DMS79 (cell line): ENCODE results near the gene EIF2AK2.
"Not testable (repeated sequence)": the region's sequence is repeated elsewhere in the genome, so short reads cannot be mapped to it uniquely, and the experiment has no call there.

Experiments
- DNase-seq: peaks from one replicate; lab custom pipeline; 2025; lab: John Stamatoyannopoulos, UW

EIF2AK2 gene

DNA sequence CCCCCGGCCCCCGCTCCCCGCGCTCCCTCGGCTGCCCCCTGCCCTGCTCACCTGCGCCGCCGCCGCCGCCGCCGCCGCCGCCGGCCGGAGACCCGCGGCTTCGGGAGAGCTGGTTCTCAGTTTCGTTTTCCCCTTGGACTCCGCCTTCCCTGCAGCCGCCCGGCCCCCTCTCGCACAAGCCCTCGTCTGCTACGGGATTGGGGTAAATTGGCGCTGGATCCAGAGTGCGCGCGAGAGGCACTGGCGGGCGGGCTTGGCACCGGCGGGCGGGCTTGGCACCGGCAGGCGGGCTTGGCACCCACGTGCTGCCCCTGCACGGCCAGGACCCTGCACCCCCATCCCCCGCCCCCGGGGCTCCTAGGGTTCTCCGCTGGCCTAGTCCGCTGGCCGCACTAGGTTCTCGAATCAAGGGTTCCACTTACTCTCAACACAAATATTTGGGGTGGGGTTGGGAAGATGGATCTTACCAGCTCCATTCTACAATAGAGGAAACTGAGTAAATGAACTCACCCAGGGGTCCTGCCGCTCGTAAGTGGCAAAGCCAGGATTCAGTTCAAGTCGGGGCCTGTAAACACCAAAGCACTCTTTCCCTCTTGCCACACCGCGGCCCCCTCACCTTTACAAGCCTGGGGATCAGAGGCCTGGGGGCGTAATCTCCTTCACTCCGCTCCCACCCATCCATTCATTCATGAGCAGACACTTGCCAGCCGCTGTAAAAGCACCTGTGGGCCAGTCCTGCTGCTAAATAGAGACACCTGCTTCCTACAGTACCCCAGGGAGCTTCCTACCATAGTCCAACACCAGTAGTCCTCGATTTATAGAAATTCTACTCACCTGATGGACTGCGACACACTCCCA is at the start of gene EIF2AK2:
EIF2AK2 (minus strand) TSS at position 124 of the 858 bp plus-strand sequence. CDS start 9,174 bp downstream, outside the sequence.
- DNase-seq = peak; percentile 79

GRCh38 chr2:37205689-37206341 is 49.0 kb upstream of the EIF2AK2 start:
- no peak for DNase-seq

- not testable (repeated sequence) for DNase-seq
These were observed 48.4 kb upstream of the EIF2AK2 start for GRCh38 chr2:37205071-37205661.

DNA sequence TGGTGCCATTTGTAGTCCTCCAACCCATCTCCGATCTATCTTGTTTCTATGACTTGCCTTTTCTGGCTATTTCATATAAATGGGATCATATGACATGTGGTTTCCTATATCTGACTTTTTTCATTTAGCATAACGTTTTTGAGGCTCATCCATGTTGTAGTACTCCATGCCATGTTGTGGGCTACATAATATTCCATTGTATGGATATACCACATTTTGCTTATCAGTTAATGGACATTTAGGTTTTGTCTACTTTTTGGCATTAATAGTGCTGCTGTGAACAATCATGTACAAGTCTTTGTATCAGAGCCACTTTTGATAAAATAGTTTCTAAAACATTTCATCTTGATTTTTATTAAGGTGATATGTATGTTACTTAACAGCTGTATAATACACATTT is 46.9 kb upstream of the EIF2AK2 start:
- no peak for DNase-seq

GRCh38 chr2:37201766-37202165 is 45.0 kb upstream of the EIF2AK2 start:
- no peak for DNase-seq

GRCh38 chr2:37201208-37201607 is 44.4 kb upstream of the EIF2AK2 start:
- no peak for DNase-seq

- DNase-seq = no peak
These were observed 41.9 kb upstream of the EIF2AK2 start for GRCh38 chr2:37198681-37199065.

DNA sequence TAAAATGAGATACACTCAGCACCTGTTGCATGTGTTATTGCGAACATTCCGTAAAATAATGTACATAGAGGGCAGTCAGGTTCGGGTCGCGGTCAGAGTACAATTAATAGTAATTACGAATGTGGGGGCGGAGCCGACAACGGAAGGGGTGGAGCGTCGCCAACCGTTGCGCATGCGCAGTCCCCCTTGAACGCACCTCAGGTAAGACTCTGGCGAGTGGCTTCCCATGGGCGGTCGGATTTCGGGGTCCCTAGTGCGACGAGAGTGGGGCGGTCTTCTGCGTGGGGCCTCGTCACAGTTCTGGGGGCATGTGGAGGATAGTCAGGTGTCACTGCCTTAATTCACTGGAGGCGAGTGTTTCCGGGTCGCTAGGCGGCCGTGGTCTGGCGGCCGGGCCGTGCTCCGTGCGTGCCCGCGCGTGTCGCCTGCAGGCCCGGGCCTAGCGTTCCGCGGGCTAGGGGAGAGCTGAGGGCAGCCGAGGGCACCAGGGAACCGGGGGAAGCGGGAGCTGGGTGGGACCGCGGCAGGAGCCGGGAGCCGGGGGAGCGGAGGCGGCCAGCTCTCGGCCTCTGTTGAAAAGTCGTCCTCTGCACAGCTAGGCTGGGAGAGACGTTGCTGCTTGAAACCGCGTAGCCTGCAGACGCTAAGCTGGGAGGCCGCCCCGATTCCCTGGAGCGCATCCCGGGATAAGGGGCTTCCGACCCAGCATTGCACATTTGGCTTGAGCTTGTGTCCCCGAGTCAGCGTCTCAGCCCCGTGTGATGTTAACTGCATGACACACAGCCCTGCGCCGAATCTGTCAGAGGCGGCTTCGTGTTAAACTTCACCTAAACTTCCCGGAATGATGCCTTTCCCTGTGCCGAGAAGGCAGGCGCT is 39.8 kb upstream of the EIF2AK2 start, which contains the start of gene CEBPZOS:
CEBPZOS (plus strand) TSS at position 177 of the 876 bp plus-strand sequence. CDS start 3,209 bp downstream, outside the sequence.
- peak; percentile 50 for DNase-seq

- DNase-seq = not testable (repeated sequence)
These were observed 39.1 kb upstream of the EIF2AK2 start for GRCh38 chr2:37195862-37196319.

DNA sequence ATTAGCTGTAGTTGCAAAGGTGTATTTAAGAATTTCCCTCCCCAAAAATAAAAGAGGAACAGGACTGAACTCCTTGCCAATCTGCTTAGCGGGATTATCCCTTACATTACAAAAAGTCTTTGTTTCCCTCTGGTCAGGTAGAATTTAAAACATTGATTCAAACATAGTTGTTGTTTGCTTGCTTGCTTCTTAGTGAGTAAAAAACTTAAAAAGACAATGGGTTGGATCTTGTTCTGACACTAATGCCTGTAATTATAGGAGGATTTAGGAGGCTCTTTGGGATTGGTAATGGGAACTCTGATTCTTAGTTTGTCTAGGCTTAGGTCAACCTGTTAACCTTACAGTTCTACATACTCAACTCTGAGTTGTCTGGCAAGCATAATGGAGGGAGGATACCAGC is 35.8 kb upstream of the EIF2AK2 start:
- DNase-seq = no peak

DNA sequence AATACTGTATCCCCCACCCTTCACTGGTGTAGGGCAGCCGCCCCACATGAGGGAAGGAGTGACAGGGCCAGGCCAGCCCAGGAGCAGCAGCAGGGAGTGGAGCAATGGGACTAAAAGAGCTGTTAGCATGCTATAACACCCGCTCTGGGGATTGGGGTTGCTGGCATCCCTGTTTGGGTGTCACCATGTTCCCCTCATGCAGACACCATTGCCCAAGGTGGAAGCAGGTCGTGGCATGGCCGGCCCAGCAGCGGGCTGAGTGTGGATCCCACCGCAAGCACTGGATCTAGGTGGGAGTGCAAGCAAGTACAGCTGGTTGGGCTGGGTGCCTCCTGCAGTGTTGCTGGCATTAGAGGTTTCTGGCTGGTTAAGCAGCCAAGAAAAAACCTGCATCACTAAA is 35.0 kb upstream of the EIF2AK2 start:
- no peak for DNase-seq

DNA sequence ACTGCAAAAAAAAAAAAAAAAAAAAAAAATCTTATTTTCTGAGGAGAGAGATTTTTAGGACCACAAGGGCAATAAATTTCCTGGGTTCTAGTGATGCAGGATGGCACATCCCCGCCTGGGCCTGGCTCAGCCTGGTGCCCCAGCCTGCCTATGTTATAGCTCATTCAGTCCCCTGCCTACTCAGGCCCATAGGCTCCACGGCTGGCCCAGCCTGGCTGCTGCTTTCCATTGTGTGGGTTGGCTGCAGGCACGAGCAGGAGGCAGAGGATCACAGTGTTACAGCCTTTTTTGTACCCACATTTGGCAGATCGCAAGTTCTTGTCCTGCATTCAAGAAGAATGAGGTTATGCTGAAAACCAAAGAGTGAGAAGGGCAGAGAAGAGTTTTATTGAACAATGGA is 34.5 kb upstream of the EIF2AK2 start:
- DNase-seq = no peak

DNA sequence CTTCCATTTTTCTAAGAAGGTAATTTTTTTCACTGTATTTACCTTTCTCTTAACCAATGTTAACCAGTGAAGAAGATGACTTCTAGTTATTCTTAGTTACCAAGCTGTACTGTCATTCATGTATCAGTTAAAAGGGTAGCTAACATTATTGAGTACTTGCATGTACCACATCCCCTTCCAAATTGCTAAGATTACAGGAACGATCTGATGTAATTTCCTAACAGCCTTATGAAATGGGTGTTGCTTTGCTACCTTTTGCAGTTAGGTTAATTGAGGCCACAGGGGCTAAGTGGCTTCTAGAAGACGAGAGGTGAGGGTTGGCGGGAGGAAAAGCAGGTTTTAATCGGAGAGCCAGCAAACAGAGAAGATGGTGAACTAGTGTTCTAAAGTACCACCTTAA is 33.5 kb upstream of the EIF2AK2 start:
- DNase-seq = no peak

GRCh38 chr2:37189452-37190153 is 32.8 kb upstream of the EIF2AK2 start:
- no peak for DNase-seq

GRCh38 chr2:37188570-37188969 is 31.8 kb upstream of the EIF2AK2 start, which contains the start of gene SULT6B1:
SULT6B1 (minus strand) TSS chr2:37188670; CDS start chr2:37188640, 30 bp downstream.
- DNase-seq = no peak

DNA sequence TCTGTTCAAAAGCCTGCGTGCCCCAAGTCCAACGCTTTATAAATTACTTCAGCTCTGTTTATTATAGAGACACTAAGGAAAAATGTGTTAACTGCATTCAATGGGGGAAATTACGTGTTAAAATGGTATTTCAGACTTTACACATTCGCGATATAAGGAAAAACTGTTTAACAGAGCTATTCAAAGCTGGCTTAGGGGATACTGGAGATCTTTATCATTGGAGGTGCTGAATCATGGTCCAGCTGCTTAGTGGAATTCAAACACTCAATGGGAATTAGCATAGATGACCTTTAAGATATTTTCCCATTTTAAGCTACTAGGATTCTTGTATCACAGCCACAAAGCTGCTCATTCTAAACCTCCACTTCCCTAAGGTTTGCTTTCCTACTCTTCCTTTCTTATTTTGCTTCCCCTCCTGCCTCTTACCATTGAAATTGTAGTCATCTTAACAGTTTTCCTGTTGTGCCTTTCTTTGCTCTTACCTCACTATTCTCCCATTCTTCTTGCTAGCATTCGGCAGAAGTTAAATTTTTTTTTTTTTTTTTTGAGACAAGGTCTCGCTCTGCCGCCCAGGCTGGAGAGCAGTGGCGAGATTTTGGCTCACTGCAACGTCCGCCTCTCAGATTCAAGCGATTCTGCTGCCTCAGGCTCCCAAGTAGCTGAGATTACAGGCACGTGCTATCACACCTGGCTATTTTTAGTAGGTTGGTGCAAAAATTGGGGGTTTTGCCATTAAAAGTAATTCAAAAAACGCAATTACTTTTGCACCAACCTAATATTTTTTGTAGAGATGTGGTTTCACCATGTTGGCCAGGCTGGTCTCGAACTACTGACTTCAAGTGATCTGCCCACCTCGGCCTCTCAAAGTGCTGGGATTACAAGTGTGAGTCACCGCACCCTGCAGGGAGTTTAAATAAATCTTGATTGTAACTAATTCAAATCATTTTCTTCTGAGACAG is 25.2 kb upstream of the EIF2AK2 start:
- DNase-seq = no peak

GRCh38 chr2:37180640-37181039 is 23.9 kb upstream of the EIF2AK2 start:
- no peak for DNase-seq

DNA sequence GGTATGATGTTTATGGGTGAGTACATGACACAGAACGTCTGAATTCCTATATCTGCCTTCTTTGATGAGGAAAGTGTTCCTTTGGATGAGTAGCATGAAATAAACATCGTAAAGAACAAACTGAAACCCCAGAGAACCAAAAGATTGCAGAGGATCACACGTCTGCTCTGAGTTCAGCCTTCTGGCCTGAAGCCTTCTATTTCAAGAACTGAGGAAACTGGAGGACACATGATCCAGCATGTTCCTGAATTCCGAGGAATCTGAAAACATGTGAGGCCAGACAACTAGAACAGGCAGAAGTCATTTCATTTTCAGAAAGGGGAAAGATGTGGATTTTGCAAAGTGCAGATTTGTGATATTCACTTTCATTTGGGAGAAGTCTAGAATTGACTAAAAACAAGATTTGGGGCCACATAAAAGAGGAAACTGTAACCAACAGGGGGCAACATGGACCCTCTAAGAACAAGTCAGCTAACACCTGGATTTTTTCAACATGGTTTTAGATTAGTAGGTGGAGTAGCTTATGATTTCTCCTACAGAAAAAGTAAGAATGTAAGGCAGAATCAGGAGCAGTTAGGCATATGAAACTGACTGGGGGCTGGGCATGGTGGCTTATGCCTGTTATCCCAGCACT is 23.3 kb upstream of the EIF2AK2 start:
- DNase-seq = no peak

GRCh38 chr2:37173741-37174140 is 17.0 kb upstream of the EIF2AK2 start:
- no peak for DNase-seq
